Parathyroid adenoma (tissue), 2 donors: ENCODE results near the gene RASSF1.

Experiments
- H2AFZ ChIP-seq: fragments of 300-600 bp; sonication (generic); one replicate; pipeline ENCODE4 v1.7.0; 2017; ENCODE audit warnings: antibody characterized with exemption, mild to moderate bottlenecking
- H3K27ac ChIP-seq: fragments of 300-600 bp; sonication (generic); one replicate; pipeline ENCODE4 v1.7.0; 2017
- H3K27me3 ChIP-seq: fragments of 300-600 bp; sonication (generic); one replicate; pipeline ENCODE4 v1.7.0; 2017; ENCODE audit warnings: low read length; ENCODE audit not compliant: control insufficient read depth, insufficient read depth
- H3K36me3 ChIP-seq: fragments of 300-600 bp; sonication (generic); one replicate; pipeline ENCODE4 v1.7.0; 2017; ENCODE audit warnings: low read length; ENCODE audit not compliant: control insufficient read depth, insufficient read depth
- H3K4me1 ChIP-seq: fragments of 300-600 bp; sonication (generic); one replicate; pipeline ENCODE4 v1.7.0; 2017; ENCODE audit warnings: control low read depth
- H3K4me2 ChIP-seq: fragments of 300-600 bp; sonication (generic); one replicate; pipeline ENCODE4 v1.7.0; 2017; ENCODE audit warnings: low read length
- H3K4me3 ChIP-seq: fragments of 300-600 bp; sonication (generic); one replicate; pipeline ENCODE4 v1.7.0; 2017; ENCODE audit warnings: low read depth, low read length
- H3K79me2 ChIP-seq: fragments of 300-600 bp; sonication (generic); one replicate; pipeline ENCODE4 v1.7.0; 2017; ENCODE audit warnings: control low read depth
- H3K9ac ChIP-seq: fragments of 300-600 bp; sonication (generic); one replicate; pipeline ENCODE4 v1.7.0; 2017; ENCODE audit warnings: mild to moderate bottlenecking
- H3K9me3 ChIP-seq: fragments of 300-600 bp; sonication (generic); one replicate; pipeline ENCODE4 v1.7.0; 2017; ENCODE audit warnings: low read length; ENCODE audit not compliant: control insufficient read depth
- CTCF ChIP-seq: fragments of 300-600 bp; sonication (generic); IDR thresholded peaks from one replicate; pipeline ENCODE4 v1.7.0; 2017; ENCODE audit warnings: antibody characterized with exemption, mild to moderate bottlenecking
- donor health status: primary hyperparathyroidism.

RASSF1 gene

GRCh38 chr3:50327943-50328691, 12.5 kb downstream of the RASSF1 start, which contains the start of gene TUSC2:
Gene TUSC2 (minus strand): TSS chr3:50328223. CDS start chr3:50328099, 124 bp downstream.
- H3K9me3 ChIP-seq, result no peaks in the 10 kb centered on the region
- H3K79me2 ChIP-seq, result peaks cover 12% of the 10 kb centered on the region
- peak within 1 kb of the TSS; percentile 90 for H3K4me2 ChIP-seq
- peak within 1 kb of the TSS; percentile 75 for H3K27ac ChIP-seq
- peaks cover 15% of the 10 kb centered on the region for H3K4me1 ChIP-seq
- peak within 1 kb of the TSS; percentile 87 for H2AFZ ChIP-seq
- H3K36me3 ChIP-seq, result no peaks in the 10 kb centered on the region
- H3K9ac ChIP-seq, result peak within 1 kb of the TSS; percentile 95
- no peak for TF ChIP-seq CTCF
- H3K4me3 ChIP-seq, result peak within 1 kb of the TSS; percentile 84
- H3K27me3 ChIP-seq, result no peaks in the 10 kb centered on the region

GRCh38 chr3:50327129-50327528, 13.5 kb downstream of the RASSF1 start:
- TF ChIP-seq CTCF, result no peak
- Histone ChIP-seq H3K9ac (peak overlapping the region; percentile 95), H3K4me2 (peak overlapping the region; percentile 90), H3K4me3 (peak overlapping the region; percentile 84), H3K4me1 (peaks cover 16% of the 10 kb centered on the region), H3K9me3 (no peaks in the 10 kb centered on the region), H2AFZ (no peak overlapping the region), H3K27me3 (no peaks in the 10 kb centered on the region), H3K79me2 (peaks cover 12% of the 10 kb centered on the region), H3K36me3 (no peaks in the 10 kb centered on the region), H3K27ac (no peak overlapping the region)

GRCh38 chr3:50326182-50326541, 14.5 kb downstream of the RASSF1 start:
- Histone ChIP-seq H3K4me3 (no peak overlapping the region), H3K27me3 (no peaks in the 10 kb centered on the region), H3K9ac (no peak overlapping the region), H3K4me1 (peaks cover 21% of the 10 kb centered on the region), H3K9me3 (no peaks in the 10 kb centered on the region), H2AFZ (no peak overlapping the region), H3K36me3 (no peaks in the 10 kb centered on the region), H3K27ac (no peak overlapping the region), H3K4me2 (no peak overlapping the region), H3K79me2 (peaks cover 12% of the 10 kb centered on the region)
- TF ChIP-seq CTCF, result no peak

GRCh38 chr3:50325497-50326181, 15.0 kb downstream of the RASSF1 start:
- H2AFZ ChIP-seq, result no peak overlapping the region
- H3K4me3 ChIP-seq, result no peak overlapping the region
- no peaks in the 10 kb centered on the region for H3K27me3 ChIP-seq
- H3K9me3 ChIP-seq, result no peaks in the 10 kb centered on the region
- H3K79me2 ChIP-seq, result peaks cover 12% of the 10 kb centered on the region
- H3K9ac ChIP-seq, result no peak overlapping the region
- H3K4me2 ChIP-seq, result no peak overlapping the region
- H3K27ac ChIP-seq, result no peak overlapping the region
- TF ChIP-seq CTCF, result no peak
- peaks cover 21% of the 10 kb centered on the region for H3K4me1 ChIP-seq
- H3K36me3 ChIP-seq, result no peaks in the 10 kb centered on the region
